IMR-90 (cell line): ENCODE data around the gene SCFD2. TPM values are rescaled to one million over a fixed set of nuclear protein-coding genes. Genes with fewer than 3 reads are reported as not detected.

Source experiments
- ATAC-seq: fragments of 200-7000 bp; cut with Tn5 transposase; 2 replicates; pipeline ENCODE4 v1.9.1; 2020; ENCODE audit warnings: low read depth, mild to moderate bottlenecking, moderate library complexity
- BruUV-seq: library from RNA; stranded (reverse); fragments of 400-500 nt; replicated peaks from 2 replicates; lab custom pipeline; 2021; lab: Mats Ljungman, UMichigan
- CTCF ChIA-PET: fragments of 300-600 bp; formaldehyde crosslinking; extraction: SDS; loops from one replicate; lab custom pipeline; 2021; ENCODE audit warnings: antibody characterized with exemption; lab: Yijun Ruan, JAX
- POLR2A ChIA-PET: fragments of 300-600 bp; sonication (Branson Sonifier 250); formaldehyde crosslinking; loops from one replicate; lab custom pipeline; 2022; ENCODE audit warnings: antibody characterized with exemption; ENCODE audit not compliant: unreplicated experiment; lab: Charles Lee
- DNase-seq: peaks from one replicate; pipeline ENCODE4 v3.0.0; 2013
- H2AFZ ChIP-seq: replicated peaks from 2 replicates; pipeline ENCODE3; 2013; ENCODE audit warnings: low read length, mild to moderate bottlenecking; ENCODE audit not compliant: poor library complexity
- H2AK5ac ChIP-seq: 2 replicates; pipeline ENCODE4 v1.6.1; 2013; ENCODE audit warnings: low read depth, low read length, inconsistent platforms
- H2AK9ac ChIP-seq: replicated peaks from 2 replicates; pipeline ENCODE3; 2013; ENCODE audit warnings: mild to moderate bottlenecking, low read depth, low read length, moderate library complexity; ENCODE audit not compliant: poor library complexity
- H2BK120ac ChIP-seq: 2 replicates; pipeline ENCODE4 v1.6.1; 2013; ENCODE audit warnings: low read depth, low read length, inconsistent platforms
- H2BK15ac ChIP-seq: 3 replicates; pipeline ENCODE4 v1.6.1; 2013; ENCODE audit warnings: low read depth, low read length, inconsistent platforms
- H2BK20ac ChIP-seq: 2 replicates; pipeline ENCODE4 v1.6.1; 2013; ENCODE audit warnings: low read depth, mild to moderate bottlenecking, inconsistent platforms, low read length, moderate library complexity
- H2BK5ac ChIP-seq: 2 replicates; pipeline ENCODE4 v1.6.1; 2013; ENCODE audit warnings: mild to moderate bottlenecking, low read depth, low read length, inconsistent platforms; ENCODE audit not compliant: poor library complexity, severe bottlenecking
- H3K14ac ChIP-seq: replicated peaks from 2 replicates; pipeline ENCODE4 v1.6.1; 2013; ENCODE audit warnings: low read depth, low read length, inconsistent platforms
- H3K18ac ChIP-seq: 2 replicates; pipeline ENCODE4 v1.6.1; 2013; ENCODE audit warnings: low read depth, low read length, control low read depth
- H3K23ac ChIP-seq: 2 replicates; pipeline ENCODE4 v1.6.1; 2013; ENCODE audit warnings: low read depth, low read length, inconsistent platforms
- H3K27ac ChIP-seq: 2 replicates; pipeline ENCODE4 v1.5.1; 2013; ENCODE audit warnings: mild to moderate bottlenecking, control low read depth, low read length; ENCODE audit not compliant: insufficient read depth
- H3K27me3 ChIP-seq: 2 replicates; pipeline ENCODE4 v1.6.1; 2013; ENCODE audit warnings: low read length; ENCODE audit not compliant: control insufficient read depth, insufficient read depth
- H3K36me3 ChIP-seq: 2 replicates; pipeline ENCODE4 v1.6.1; 2013; ENCODE audit warnings: low read length, mixed read lengths; ENCODE audit not compliant: control insufficient read depth, insufficient read depth
- H3K4ac ChIP-seq: 2 replicates; pipeline ENCODE4 v1.6.1; 2013; ENCODE audit warnings: low read depth, low read length, inconsistent platforms
- H3K4me1 ChIP-seq: 2 replicates; pipeline ENCODE4 v1.6.1; 2013; ENCODE audit warnings: low read length, mixed read lengths; ENCODE audit not compliant: control insufficient read depth, insufficient read depth
- H3K4me2 ChIP-seq: 2 replicates; pipeline ENCODE4 v1.6.1; 2013; ENCODE audit warnings: low read depth, mild to moderate bottlenecking, control low read depth, low read length, moderate library complexity
- H3K4me3 ChIP-seq: 2 replicates; pipeline ENCODE4 v1.5.1; 2013; ENCODE audit warnings: low read depth, mild to moderate bottlenecking, control low read depth, low read length, moderate library complexity; ENCODE audit not compliant: insufficient read depth
- H3K56ac ChIP-seq: 2 replicates; pipeline ENCODE4 v1.6.1; 2013; ENCODE audit warnings: low read length, inconsistent platforms; ENCODE audit not compliant: insufficient read depth; ENCODE audit errors: extremely low read depth
- H3K79me1 ChIP-seq, 2 experiments: 2 replicates each; pipeline ENCODE4 v1.6.1; 2013; ENCODE audit warnings: low read length in 2 of 2, inconsistent platforms in 1 of 2, low read depth in 1 of 2
- H3K9ac ChIP-seq: 2 replicates; pipeline ENCODE4 v1.6.1; 2013; ENCODE audit warnings: low read depth, low read length, control low read depth
- H3K9me1 ChIP-seq: 2 replicates; pipeline ENCODE4 v1.6.1; 2013; ENCODE audit warnings: low read length, inconsistent platforms; ENCODE audit not compliant: insufficient read depth
- H3K9me3 ChIP-seq: 2 replicates; pipeline ENCODE4 v1.6.1; 2013; ENCODE audit warnings: low read length; ENCODE audit not compliant: control insufficient read depth, insufficient read depth
- H4K20me1 ChIP-seq: 2 replicates; pipeline ENCODE4 v1.6.1; 2013; ENCODE audit warnings: low read length, inconsistent platforms; ENCODE audit not compliant: insufficient read depth
- H4K5ac ChIP-seq: 2 replicates; pipeline ENCODE4 v1.6.1; 2013; ENCODE audit warnings: mild to moderate bottlenecking, low read depth, low read length, control low read depth
- H4K8ac ChIP-seq, 2 experiments: 2 replicates each; pipeline ENCODE4 v1.6.1; 2013; ENCODE audit warnings: low read depth in 2 of 2, low read length in 2 of 2, control low read depth in 1 of 2, inconsistent platforms in 1 of 2
- H4K91ac ChIP-seq: 2 replicates; pipeline ENCODE4 v1.6.1; 2013; ENCODE audit warnings: low read depth, low read length, inconsistent platforms; ENCODE audit not compliant: insufficient read depth
- CEBPB ChIP-seq: IDR thresholded peaks from 2 replicates; pipeline ENCODE4 v1.6.1; 2012; ENCODE audit warnings: low read depth, low read length, improper control_type of control experiment
- FOS ChIP-seq: fragments of 150-350 bp; IDR thresholded peaks from 2 replicates; pipeline ENCODE4 v1.6.1; 2016; ENCODE audit warnings: low read depth, low read length
- MAZ ChIP-seq: IDR thresholded peaks from 2 replicates; pipeline ENCODE4 v1.6.1; 2012; ENCODE audit warnings: low read depth, mild to moderate bottlenecking, low read length, improper control_type of control experiment, moderate library complexity, borderline replicate concordance
- POLR2A ChIP-seq: IDR thresholded peaks from 2 replicates; pipeline ENCODE4 v1.6.1; 2012; ENCODE audit warnings: mild to moderate bottlenecking, low read depth, low read length
- WGBS, 2 experiments: methylation state at CpG; one replicate each; pipeline versions ENCODE4 v1.1.5 to v1.1.7; 2013; ENCODE audit warnings: missing lambda C conversion rate in 2 of 2; ENCODE audit not compliant: insufficient read length in 1 of 2; ENCODE audit errors: extremely low coverage in 2 of 2; 5-methylcytosine and 5-hydroxymethylcytosine counted together
- dilution Hi-C: fragments of 300-500 bp; cut with HindIII; formaldehyde crosslinking; loops from one replicate; pipeline ENCODE4 v1.14.3; 2018; ENCODE audit warnings: low sequenced_read_pairs; ENCODE audit not compliant: unreplicated experiment
- in situ Hi-C: fragments of 300-500 bp; cut with MboI; formaldehyde crosslinking; loops from 3 replicates; pipeline ENCODE4 v1.14.3; 2019; ENCODE audit warnings: low sequenced_read_pairs, inconsistent platforms, mixed read lengths
- intact Hi-C: fragments of 100-400 bp; cut with micrococcal nuclease; formaldehyde crosslinking; loops from 2 replicates; pipeline ENCODE4 v1.10.0; 2022
- polyA plus RNA-seq, 3 experiments: library from polyadenylated mRNA; depleted of rRNA; stranded (reverse); fragments of >200 nt; gene quantifications; 2 replicates each; pipeline ENCODE4 v1.2.3, GENCODE V29; 2012; ENCODE audit warnings: low replicate concordance in 1 of 3
- total RNA-seq: library from RNA; depleted of rRNA; stranded (reverse); fragments of >200 nt; gene quantifications from 2 replicates; pipeline ENCODE4 v1.2.3, GENCODE V29; 2012
- TF ChIP-seq, protein P1 (sequence below): conservative IDR thresholded peaks from 2 replicates; pipeline ENCODE4 v1.5.1; 2012; ENCODE audit warnings: mild to moderate bottlenecking, low read depth, low read length, improper control_type of control experiment

Gene SCFD2
- total and polyA plus RNA-seq, 2 of the 4 experiments (the other 2 are of a cell fraction), result 18.9 to 62.4 TPM

DNA sequence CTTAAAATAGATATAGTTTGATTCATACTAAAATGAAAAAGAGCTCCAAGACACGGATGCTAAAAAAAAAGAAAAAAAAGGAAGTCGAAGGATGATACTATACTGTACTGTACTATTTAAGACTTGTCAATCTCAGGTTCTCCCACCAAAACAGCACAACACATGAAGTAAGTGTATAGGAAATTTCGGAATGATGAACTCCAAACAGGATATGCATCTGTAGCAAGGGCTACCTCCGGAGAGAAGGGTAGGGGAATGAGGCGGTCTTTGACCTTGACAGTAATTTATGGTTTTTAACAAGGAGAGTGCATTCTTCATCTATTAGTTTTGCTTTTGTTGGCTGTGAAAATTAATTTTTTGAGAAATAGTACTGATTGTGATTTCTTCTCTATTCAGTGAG lies 11.0 kb upstream of the SCFD2 start:
- intact Hi-C loops, result loop anchor here (5.0 to 10.0 kb wide), 2 partner anchors 328 to 850 kb away; partner anchors contain the start of gene PDGFRA
- Histone ChIP-seq H3K4me1 (no peaks in the 10 kb centered on the region; the same call in 1 of the 2 replicates), H2BK15ac (no peak overlapping the region), H3K4me3 (peak overlapping the region; percentile 93; the same call in 1 of the 2 replicates), H4K20me1 (peaks cover 6% of the 10 kb centered on the region; the same call in 1 of the 2 replicates), H2BK120ac (peak overlapping the region; percentile 47; the same call in 1 of the 2 replicates), H3K14ac (peak overlapping the region; percentile 61; the same call in 1 of the 2 replicates), H3K9me3 (no peaks in the 10 kb centered on the region), H3K18ac (no peak overlapping the region), H3K9ac (no peak overlapping the region; the same call in 1 of the 2 replicates), H2AK9ac (no peak overlapping the region), H4K8ac (peak overlapping the region; percentile 62 to 90), H3K23ac (no peak overlapping the region), H2AK5ac (no peak overlapping the region), H2BK5ac (peak overlapping the region; percentile 54), H3K4ac (peak overlapping the region; percentile 55; the same call in 1 of the 2 replicates), H2BK20ac (0 out of 2 replicates have a peak overlapping the region, but pooled peaks have one; percentile 62), H3K36me3 (no peaks in the 10 kb centered on the region; the same call in 1 of the 2 replicates), H3K9me1 (no peaks in the 10 kb centered on the region), H3K56ac (no peak overlapping the region), H4K91ac (0 out of 2 replicates have a peak overlapping the region, but pooled peaks have one; percentile 17), H2AFZ (peak overlapping the region; percentile 81), H3K79me1 (peaks cover 6 to 26% of the 10 kb centered on the region in 2 experiments; a peak in 3 of 4 replicates), H4K5ac (peak overlapping the region; percentile 96), H3K4me2 (peak overlapping the region; percentile 55), H3K27me3 (no peaks in the 10 kb centered on the region), H3K27ac (no peak overlapping the region)
- dilution Hi-C loops, result no loop called here
- no CpG with 5 or more reads among the region's 5 CpGs for WGBS, 2 experiments
- CTCF ChIA-PET, result no interaction called here
- BruUV-seq, result no TSS peak
- POLR2A ChIA-PET, result interaction anchor here (1.0 kb wide), 2 partner anchors 11 to 56 kb away, joined by 3 read pairs; partner anchors contain the start of gene SCFD2
- ATAC-seq, result no peak
- in situ Hi-C loops, result loop anchor here (10.0 kb wide), 2 partner anchors 352 to 1002 kb away; no protein-coding TSS in a partner anchor
- DNase-seq, result no peak
- TF ChIP-seq MAZ (no peak), CEBPB (no peak), POLR2A (no peak), FOS (no peak)
- TF ChIP-seq, protein P1, sequence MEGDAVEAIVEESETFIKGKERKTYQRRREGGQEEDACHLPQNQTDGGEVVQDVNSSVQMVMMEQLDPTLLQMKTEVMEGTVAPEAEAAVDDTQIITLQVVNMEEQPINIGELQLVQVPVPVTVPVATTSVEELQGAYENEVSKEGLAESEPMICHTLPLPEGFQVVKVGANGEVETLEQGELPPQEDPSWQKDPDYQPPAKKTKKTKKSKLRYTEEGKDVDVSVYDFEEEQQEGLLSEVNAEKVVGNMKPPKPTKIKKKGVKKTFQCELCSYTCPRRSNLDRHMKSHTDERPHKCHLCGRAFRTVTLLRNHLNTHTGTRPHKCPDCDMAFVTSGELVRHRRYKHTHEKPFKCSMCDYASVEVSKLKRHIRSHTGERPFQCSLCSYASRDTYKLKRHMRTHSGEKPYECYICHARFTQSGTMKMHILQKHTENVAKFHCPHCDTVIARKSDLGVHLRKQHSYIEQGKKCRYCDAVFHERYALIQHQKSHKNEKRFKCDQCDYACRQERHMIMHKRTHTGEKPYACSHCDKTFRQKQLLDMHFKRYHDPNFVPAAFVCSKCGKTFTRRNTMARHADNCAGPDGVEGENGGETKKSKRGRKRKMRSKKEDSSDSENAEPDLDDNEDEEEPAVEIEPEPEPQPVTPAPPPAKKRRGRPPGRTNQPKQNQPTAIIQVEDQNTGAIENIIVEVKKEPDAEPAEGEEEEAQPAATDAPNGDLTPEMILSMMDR, result no peak
